ENCODE data around the gene NCOA3. TPM values are rescaled to one million over a fixed set of nuclear protein-coding genes. Genes with fewer than 3 reads are reported as not detected.
"Not testable (repeated sequence)": the region's sequence is repeated elsewhere in the genome, so short reads cannot be mapped to it uniquely, and the experiment has no call there.

The NCOA3 gene
- polyA plus RNA-seq, 3 donors: 13.5 to 21.8 (median 21.3) TPM

DNA sequence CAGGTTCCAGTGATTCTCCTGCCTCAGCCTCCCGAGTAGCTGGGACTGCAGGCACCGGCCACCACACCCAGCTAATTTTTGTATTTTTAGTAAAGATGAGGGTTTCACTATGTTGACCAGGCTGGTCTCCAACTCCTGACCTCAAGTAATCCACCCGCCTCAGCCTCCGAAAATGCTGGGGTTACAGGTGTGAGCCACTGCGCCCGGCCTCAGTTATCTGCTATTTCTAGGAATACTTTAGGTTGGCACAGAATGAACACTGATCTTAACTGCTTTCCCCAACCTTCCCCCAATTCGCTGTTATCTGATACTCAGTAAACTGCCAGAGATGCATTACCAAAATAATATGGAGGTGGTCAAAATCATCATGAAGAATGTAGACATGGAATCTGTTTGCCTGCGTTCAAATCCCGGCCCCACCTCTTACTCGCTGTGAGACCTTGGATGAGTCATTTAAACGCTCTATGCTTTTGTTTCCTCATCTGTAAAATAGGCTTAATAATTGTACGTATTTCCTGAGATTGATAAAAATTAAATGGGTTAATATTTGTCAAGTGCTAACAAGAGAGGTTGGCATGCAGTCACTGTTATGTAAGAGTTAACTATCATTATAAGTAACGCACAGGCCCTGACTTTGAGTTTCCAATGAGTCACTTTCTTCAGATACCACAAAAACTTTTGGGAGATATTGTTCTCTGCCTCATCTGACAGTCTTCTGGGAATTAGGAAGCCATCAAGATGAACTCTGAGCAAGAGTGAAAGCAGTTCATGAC lies 44.5 kb upstream of the NCOA3 start:
- Histone ChIP-seq H4K20me1 (ENCODE audit: insufficient read depth, low read length) (no peaks in the 10 kb centered on the region), H3K79me2 (ENCODE audit: insufficient read depth, low read length) (no peaks in the 10 kb centered on the region), H2AFZ (ENCODE audit: insufficient read depth, low read depth, low read length, poor library complexity, severe bottlenecking) (no peak overlapping the region), H3K36me3 (replicated peaks in 1 of 2; ENCODE audit: control insufficient read depth in 1 of 2, insufficient read depth in 2 of 2, low read length in 2 of 2) (no peaks in the 10 kb centered on the region), H3K27ac (ENCODE audit: low read depth in 1 of 2, low read length in 2 of 2) (no peak overlapping the region), H3K4me3 (replicated peaks in 1 of 3; ENCODE audit: low read depth in 2 of 3, low read length in 3 of 3) (no peak overlapping the region), H3K9ac (ENCODE audit: insufficient read depth, low read length, poor library complexity, severe bottlenecking) (no peak overlapping the region), H3K4me1 (ENCODE audit: control insufficient read depth in 1 of 2, insufficient read depth in 2 of 2, low read length in 2 of 2) (peaks cover 19 to 28% of the 10 kb centered on the region in 2 donors), H3K9me3 (replicated peaks in 1 of 2; ENCODE audit: control insufficient read depth in 1 of 2, insufficient read depth in 1 of 2, low read length in 2 of 2) (no peaks in the 10 kb centered on the region), H3K27me3 (ENCODE audit: control insufficient read depth in 2 of 2, insufficient read depth in 2 of 2, low read length in 2 of 2) (no peaks in the 10 kb centered on the region), H3K4me2 (replicated peaks; ENCODE audit: extremely low read depth, low read length, poor library complexity, severe bottlenecking) (no peak overlapping the region)
- H3K27me3 Mint-ChIP-seq (ENCODE audit: low read depth in 3 of 3): no peaks in the 10 kb centered on the region
- TF ChIP-seq, protein P1, sequence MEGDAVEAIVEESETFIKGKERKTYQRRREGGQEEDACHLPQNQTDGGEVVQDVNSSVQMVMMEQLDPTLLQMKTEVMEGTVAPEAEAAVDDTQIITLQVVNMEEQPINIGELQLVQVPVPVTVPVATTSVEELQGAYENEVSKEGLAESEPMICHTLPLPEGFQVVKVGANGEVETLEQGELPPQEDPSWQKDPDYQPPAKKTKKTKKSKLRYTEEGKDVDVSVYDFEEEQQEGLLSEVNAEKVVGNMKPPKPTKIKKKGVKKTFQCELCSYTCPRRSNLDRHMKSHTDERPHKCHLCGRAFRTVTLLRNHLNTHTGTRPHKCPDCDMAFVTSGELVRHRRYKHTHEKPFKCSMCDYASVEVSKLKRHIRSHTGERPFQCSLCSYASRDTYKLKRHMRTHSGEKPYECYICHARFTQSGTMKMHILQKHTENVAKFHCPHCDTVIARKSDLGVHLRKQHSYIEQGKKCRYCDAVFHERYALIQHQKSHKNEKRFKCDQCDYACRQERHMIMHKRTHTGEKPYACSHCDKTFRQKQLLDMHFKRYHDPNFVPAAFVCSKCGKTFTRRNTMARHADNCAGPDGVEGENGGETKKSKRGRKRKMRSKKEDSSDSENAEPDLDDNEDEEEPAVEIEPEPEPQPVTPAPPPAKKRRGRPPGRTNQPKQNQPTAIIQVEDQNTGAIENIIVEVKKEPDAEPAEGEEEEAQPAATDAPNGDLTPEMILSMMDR (IDR thresholded peaks at IDR 0.05): no peak
- H3K9me3 Mint-ChIP-seq: no peaks in the 10 kb centered on the region
- 89% methylated on average over 7 of the region's 13 CpGs for WGBS (ENCODE audit: insufficient coverage)
- intact Hi-C loops (cut with micrococcal nuclease): no loop called here
- no peak overlapping the region for H3K4me3 Mint-ChIP-seq
- peaks cover 28% of the 10 kb centered on the region for H3K4me1 Mint-ChIP-seq
- H3K36me3 Mint-ChIP-seq: no peaks in the 10 kb centered on the region
- no peak overlapping the region for H3K27ac Mint-ChIP-seq
- peak in 1 of 3 donors; percentile 7 for DNase-seq

DNA sequence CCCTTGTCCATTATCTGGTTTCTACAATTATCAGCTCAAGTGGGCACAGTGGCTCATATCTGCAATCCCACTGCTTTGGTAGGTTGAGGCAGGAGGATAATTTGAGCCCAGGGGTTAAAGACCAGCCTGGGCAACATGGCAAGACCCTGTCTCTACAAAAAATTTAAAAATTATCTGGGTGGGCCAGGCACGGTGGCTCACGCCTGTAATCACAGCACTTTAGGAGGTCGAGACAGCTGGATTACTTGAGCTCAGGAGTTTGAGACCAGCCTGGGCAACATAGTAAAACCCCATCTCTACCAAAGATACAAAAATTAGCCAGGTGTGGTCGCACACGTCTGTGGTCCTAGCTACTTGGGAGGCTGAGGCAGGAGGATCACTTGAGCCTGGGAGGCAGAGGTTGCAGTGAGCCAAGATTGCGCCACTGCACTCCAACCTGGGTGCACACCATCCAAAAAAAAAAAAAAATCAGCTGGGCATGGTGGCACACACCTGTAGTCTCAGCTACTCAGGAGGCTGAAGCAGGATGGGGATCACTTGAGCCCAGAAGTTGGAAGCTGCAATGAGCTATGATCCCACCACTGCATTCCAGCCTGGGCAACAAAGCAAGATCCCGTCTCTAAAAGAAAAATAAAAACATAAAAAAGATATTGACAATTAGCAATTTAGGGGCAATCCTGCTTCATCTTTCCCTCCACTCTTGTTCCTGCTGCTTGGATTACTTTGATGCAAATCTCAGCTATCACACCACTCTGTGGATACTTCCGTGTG lies 43.2 kb upstream of the NCOA3 start:
- H3K27me3 Mint-ChIP-seq (ENCODE audit: low read depth in 3 of 3); H3K9me3 ChIP-seq (replicated peaks in 1 of 2; ENCODE audit: control insufficient read depth in 1 of 2, insufficient read depth in 1 of 2, low read length in 2 of 2); H2AFZ ChIP-seq (ENCODE audit: insufficient read depth, low read depth, low read length, poor library complexity, severe bottlenecking); intact Hi-C loops (cut with micrococcal nuclease); H3K27ac ChIP-seq (ENCODE audit: low read depth in 1 of 2, low read length in 2 of 2); H3K79me2 ChIP-seq (ENCODE audit: insufficient read depth, low read length); H3K4me3 Mint-ChIP-seq; H3K4me2 ChIP-seq (replicated peaks; ENCODE audit: extremely low read depth, low read length, poor library complexity, severe bottlenecking); H3K27me3 ChIP-seq (ENCODE audit: control insufficient read depth in 2 of 2, insufficient read depth in 2 of 2, low read length in 2 of 2); H3K36me3 ChIP-seq (replicated peaks in 1 of 2; ENCODE audit: control insufficient read depth in 1 of 2, insufficient read depth in 2 of 2, low read length in 2 of 2); H3K9ac ChIP-seq (ENCODE audit: insufficient read depth, low read length, poor library complexity, severe bottlenecking); H3K27ac Mint-ChIP-seq; DNase-seq; H3K36me3 Mint-ChIP-seq; H3K4me3 ChIP-seq (replicated peaks in 1 of 3; ENCODE audit: low read depth in 2 of 3, low read length in 3 of 3); H3K9me3 Mint-ChIP-seq; H4K20me1 ChIP-seq (ENCODE audit: insufficient read depth, low read length): not testable (repeated sequence)
- peaks cover 19 to 24% of the 10 kb centered on the region in 2 donors for H3K4me1 ChIP-seq (ENCODE audit: control insufficient read depth in 1 of 2, insufficient read depth in 2 of 2, low read length in 2 of 2)
- 100% methylated on average over 2 of the region's 8 CpGs for WGBS (ENCODE audit: insufficient coverage)
- H3K4me1 Mint-ChIP-seq: peaks cover 25% of the 10 kb centered on the region

Data from CD14-positive monocyte (primary cell).